Airway epithelial cell (primary cell): Measurements from ENCODE around the gene PABPN1L. TPM values are rescaled to one million over a fixed set of nuclear protein-coding genes. Genes with fewer than 3 reads are reported as not detected.

Source experiments
- total RNA-seq: library from RNA; depleted of rRNA; stranded (reverse); fragments of >200 nt; gene quantifications from 2 replicates; pipeline ENCODE4 v1.2.3, GENCODE V29; 2015

The PABPN1L gene, protein sequence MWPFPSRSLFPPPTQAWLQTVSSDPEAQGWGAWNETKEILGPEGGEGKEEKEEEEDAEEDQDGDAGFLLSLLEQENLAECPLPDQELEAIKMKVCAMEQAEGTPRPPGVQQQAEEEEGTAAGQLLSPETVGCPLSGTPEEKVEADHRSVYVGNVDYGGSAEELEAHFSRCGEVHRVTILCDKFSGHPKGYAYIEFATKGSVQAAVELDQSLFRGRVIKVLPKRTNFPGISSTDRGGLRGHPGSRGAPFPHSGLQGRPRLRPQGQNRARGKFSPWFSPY
- total RNA-seq: not detected in 2 replicates

DNA sequence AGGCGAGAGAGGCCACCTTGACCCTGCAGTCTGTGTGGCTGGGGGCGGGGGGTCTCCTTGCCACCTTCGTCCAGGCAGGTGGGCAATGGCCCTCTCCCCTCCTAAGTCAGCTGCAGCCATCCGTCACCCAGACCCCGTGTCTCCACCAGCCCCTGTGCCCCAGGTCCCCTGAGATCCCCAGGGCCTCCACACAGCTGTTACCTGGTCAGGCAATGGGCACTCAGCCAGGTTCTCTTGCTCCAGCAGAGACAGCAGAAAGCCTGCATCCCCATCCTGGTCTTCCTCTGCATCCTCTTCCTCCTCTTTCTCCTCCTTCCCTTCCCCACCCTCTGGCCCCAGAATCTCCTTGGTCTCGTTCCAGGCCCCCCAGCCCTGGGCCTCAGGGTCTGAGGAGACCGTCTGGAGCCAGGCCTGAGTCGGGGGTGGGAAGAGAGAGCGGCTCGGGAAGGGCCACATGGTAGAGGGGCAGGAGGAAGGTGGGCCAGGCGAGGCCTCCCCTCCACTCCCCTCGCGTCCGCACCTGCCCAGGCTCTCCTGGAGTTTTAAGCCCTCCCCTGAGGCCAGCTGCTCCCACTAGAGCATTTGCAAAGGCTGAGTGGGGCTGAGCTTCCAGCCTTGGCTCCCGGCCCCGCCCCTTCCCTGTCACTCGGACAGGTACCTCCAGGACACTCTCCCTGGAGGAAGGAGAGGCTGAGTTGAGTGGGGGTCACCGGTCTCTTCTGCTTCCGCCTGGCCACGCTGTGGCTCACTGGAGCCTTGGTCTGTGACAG is at the start of gene PABPN1L:
Gene PABPN1L, minus strand, starts transcription at position 510 of the 770 bp plus-strand sequence. Its CDS starts 54 bp downstream, at position 456.

DNA sequence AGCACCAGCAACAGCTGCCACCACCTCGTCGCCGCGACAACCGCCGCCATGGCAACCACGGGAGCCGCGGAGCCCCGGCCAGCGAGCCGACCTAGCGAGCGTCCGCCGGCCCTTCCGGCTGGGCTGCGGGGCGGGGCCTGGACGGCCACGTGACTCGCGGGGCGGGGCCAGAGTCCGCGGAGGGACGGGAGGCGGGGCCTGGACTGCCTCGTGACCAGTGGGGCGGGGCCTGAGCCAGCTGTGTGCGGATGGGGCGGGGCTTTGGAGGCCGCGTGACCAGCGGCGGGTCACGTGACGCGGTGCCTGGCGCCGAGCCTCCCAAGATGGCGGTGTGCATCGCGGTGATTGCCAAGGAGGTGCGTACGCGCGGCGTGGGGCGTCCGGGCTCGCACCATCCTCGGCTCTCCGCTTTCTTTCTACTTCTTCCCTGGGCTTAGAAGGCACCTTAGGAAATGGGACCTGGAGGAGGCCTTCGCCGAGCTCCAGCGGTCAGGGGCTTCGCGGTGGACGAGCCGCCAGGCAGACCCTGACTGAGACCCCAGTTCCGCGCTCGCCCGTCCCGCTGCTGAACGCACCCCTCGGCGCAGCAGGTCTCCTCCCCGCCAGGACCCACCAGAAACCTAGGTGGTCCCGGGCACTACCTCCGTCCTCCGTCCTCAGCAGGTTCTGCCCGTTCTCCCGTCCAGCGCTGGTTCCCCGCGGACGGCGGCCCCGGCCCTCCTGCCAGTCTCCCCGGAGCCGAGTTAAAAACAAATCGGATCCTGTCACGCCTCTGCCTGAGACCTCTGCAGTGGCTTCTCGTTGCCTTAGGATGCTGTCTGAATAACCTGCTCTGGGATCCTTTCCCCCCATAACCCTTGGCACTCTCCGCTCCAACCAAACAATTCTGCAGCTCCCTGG is 9.4 kb downstream of the PABPN1L start, which contains the start of the genes GALNS and TRAPPC2L:
Gene GALNS, minus strand, starts transcription at position 120 of the 900 bp plus-strand sequence. Its CDS starts 70 bp downstream, at position 50.
Gene TRAPPC2L, plus strand, starts transcription at position 300 of the 900 bp plus-strand sequence. Its CDS starts 24 bp downstream, at position 324.

Other genes starting within 250 kb of the PABPN1L start
- gene IL17C, start 228.1 kb downstream of the PABPN1L start, total RNA-seq: not detected in 2 replicates
- gene CYBA, start 215.6 kb downstream of the PABPN1L start, total RNA-seq: 259 and 301 TPM in 2 replicates
- 198 and 203 TPM in 2 replicates for gene MVD, start 203.6 kb downstream of the PABPN1L start, total RNA-seq
- gene SNAI3, start 180.2 kb downstream of the PABPN1L start, total RNA-seq: 0.70 and 0.71 TPM in 2 replicates
- 19.7 and 24.0 TPM in 2 replicates for gene RNF166, start 160.3 kb downstream of the PABPN1L start, total RNA-seq
- gene CTU2, start 160.2 kb downstream of the PABPN1L start, total RNA-seq: 13.7 and 15.0 TPM in 2 replicates
- 192 and 206 TPM in 2 replicates for gene PIEZO1, start 81.4 kb downstream of the PABPN1L start, total RNA-seq
- gene CDT1, start 62.9 kb downstream of the PABPN1L start, total RNA-seq: 55.9 and 56.5 TPM in 2 replicates
- gene APRT, start 54.7 kb downstream of the PABPN1L start, total RNA-seq: 296 and 338 TPM in 2 replicates
- gene GALNS, start 9.7 kb downstream of the PABPN1L start, total RNA-seq: 10.1 and 18.1 TPM in 2 replicates
- 38.0 and 46.8 TPM in 2 replicates for gene TRAPPC2L, start 9.5 kb downstream of the PABPN1L start, total RNA-seq
- 0.09 and 0.63 TPM in 2 replicates for gene CBFA2T3, start 110.5 kb upstream of the PABPN1L start, total RNA-seq
- gene ACSF3, start 227.2 kb upstream of the PABPN1L start, total RNA-seq: 24.3 and 36.7 TPM in 2 replicates